Measurements from ENCODE around the gene TIMP2. TPM values are rescaled to one million over a fixed set of nuclear protein-coding genes. Genes with fewer than 3 reads are reported as not detected.

The TIMP2 gene
- total and polyA plus RNA-seq, 2 of the 4 experiments (the other 2 are of a cell fraction) = 43.9 to 416 TPM

DNA sequence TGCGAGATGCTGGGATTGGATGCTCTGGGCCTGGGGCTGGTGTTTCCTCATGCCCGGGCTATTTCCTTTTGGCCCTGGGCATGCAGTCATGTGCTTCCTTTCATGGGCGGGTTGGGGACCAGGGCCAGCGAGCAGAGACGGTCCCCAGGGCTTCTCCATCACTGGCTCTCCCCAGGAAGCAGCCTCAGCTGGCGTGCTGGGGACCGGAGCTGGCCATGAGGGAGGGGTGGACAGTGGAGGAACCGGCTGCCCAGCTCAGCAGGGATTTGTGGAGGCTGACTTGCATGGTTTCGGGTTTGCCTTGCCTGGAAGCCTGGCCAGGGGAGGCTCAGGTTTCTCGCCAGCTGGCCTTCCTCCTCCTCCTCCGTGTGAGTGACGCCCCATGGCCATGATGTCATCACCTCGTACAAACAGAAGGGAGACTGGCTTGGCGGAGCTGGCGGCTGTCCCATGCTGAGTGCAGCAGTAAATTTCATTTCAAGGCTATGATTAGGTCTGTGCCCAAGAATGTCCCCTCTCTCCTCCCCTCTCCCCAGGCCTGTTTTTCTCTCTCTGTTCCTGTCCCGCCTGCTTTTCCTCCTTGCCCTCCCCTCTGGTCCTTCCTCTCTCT lies 8.9 kb upstream of the TIMP2 start:
- 0% methylated on average over 4 of the region's 16 CpGs; no CpG with 5 or more reads in 1 of the 2 experiments for WGBS, 2 experiments (ENCODE audit: extremely low coverage in 2 of 2, insufficient read length in 1 of 2)
- peak overlapping the region; percentile 51 to 93 for H4K8ac ChIP-seq (ENCODE audit: low read depth in 2 of 2, low read length in 2 of 2)
- peak overlapping the region; percentile 100 for H2AK5ac ChIP-seq (ENCODE audit: low read depth, low read length)
- peak overlapping the region; percentile 99 for H3K4ac ChIP-seq (ENCODE audit: low read depth, low read length)
- no peaks in the 10 kb centered on the region for H3K9me3 ChIP-seq (ENCODE audit: control insufficient read depth, insufficient read depth, low read length)
- H4K20me1 ChIP-seq (ENCODE audit: insufficient read depth, low read length) = peaks cover 12% of the 10 kb centered on the region; the same call in 1 of the 2 replicates
- DNase-seq (peak; percentile 100), ATAC-seq (ENCODE audit: low read depth) (peak; percentile 66)
- peak overlapping the region; percentile 49 for H3K9ac ChIP-seq (ENCODE audit: low read depth, low read length)
- H4K5ac ChIP-seq (ENCODE audit: low read depth, low read length) = peak overlapping the region; percentile 83
- CTCF ChIA-PET = interaction anchor here (0.9 to 1.3 kb wide), 2 partner anchors 37 to 68 kb away, joined by 3 to 5 read pairs; no protein-coding TSS in a partner anchor
- peaks cover 19% of the 10 kb centered on the region for H3K9me1 ChIP-seq (ENCODE audit: insufficient read depth, low read length)
- H3K14ac ChIP-seq (replicated peaks; ENCODE audit: low read depth, low read length) = peak overlapping the region; percentile 85
- POLR2A ChIA-PET (ENCODE audit: unreplicated experiment) = interaction anchor here (0.5 to 1.0 kb wide), 2 partner anchors 11 to 32 kb away, joined by 3 to 5 read pairs; no protein-coding TSS in a partner anchor
- H2AFZ ChIP-seq (replicated peaks; ENCODE audit: low read length, poor library complexity) = peak overlapping the region; percentile 92
- peak overlapping the region; percentile 6; the same call in 1 of the 2 replicates for H3K4me3 ChIP-seq (ENCODE audit: insufficient read depth, low read depth, low read length)
- dilution Hi-C loops (cut with HindIII; ENCODE audit: low sequenced_read_pairs, unreplicated experiment) = no loop called here
- H2BK120ac ChIP-seq (ENCODE audit: low read depth, low read length) = peak overlapping the region; percentile 99
- H3K36me3 ChIP-seq (ENCODE audit: control insufficient read depth, insufficient read depth, low read length) = no peaks in the 10 kb centered on the region
- in situ Hi-C loops (cut with MboI; ENCODE audit: low sequenced_read_pairs) = no loop called here
- peaks cover 0 to 20% of the 10 kb centered on the region in 2 experiments; a peak in 2 of 4 replicates for H3K79me1 ChIP-seq (ENCODE audit: low read depth in 1 of 2, low read length in 2 of 2)
- H3K27me3 ChIP-seq (ENCODE audit: control insufficient read depth, insufficient read depth, low read length) = no peaks in the 10 kb centered on the region
- peak overlapping the region; percentile 80 for H3K56ac ChIP-seq (ENCODE audit: extremely low read depth, insufficient read depth, low read length)
- peak overlapping the region; percentile 99 for H2AK9ac ChIP-seq (replicated peaks; ENCODE audit: low read depth, low read length, poor library complexity)
- no TSS peak for BruUV-seq (replicated peaks)
- H2BK5ac ChIP-seq (ENCODE audit: low read depth, low read length, poor library complexity, severe bottlenecking) = peak overlapping the region; percentile 92
- H3K27ac ChIP-seq (ENCODE audit: insufficient read depth, low read length) = peak overlapping the region; percentile 88
- TF ChIP-seq BHLHE40 (IDR thresholded peaks at IDR 0.05; ENCODE audit: low read depth, low read length) (peak; percentile 50; the same call in 1 of the 2 replicates), MAFK (IDR thresholded peaks at IDR 0.05; ENCODE audit: low read depth, low read length) (peak; percentile 92), MAZ (IDR thresholded peaks at IDR 0.05; ENCODE audit: borderline replicate concordance, low read depth, low read length) (peak; percentile 58), POLR2A (IDR thresholded peaks at IDR 0.05; ENCODE audit: low read depth, low read length) (peak; percentile 86), NFE2L2 (IDR thresholded peaks at IDR 0.05; ENCODE audit: low read depth, low read length) (peak; percentile 20; the same call in 1 of the 2 replicates), RCOR1 (IDR thresholded peaks at IDR 0.05; ENCODE audit: insufficient replicate concordance, low read length) (no peak), FOS (IDR thresholded peaks at IDR 0.05; ENCODE audit: low read depth, low read length) (peak; percentile 49; the same call in 1 of the 2 replicates), CTCF (conservative IDR thresholded peaks at IDR 0.05; ENCODE audit: low read depth, low read length) (no peak), CEBPB (IDR thresholded peaks at IDR 0.05; ENCODE audit: low read depth, low read length) (peak; percentile 62; the same call in 1 of the 2 replicates)
- TF ChIP-seq, protein P1, sequence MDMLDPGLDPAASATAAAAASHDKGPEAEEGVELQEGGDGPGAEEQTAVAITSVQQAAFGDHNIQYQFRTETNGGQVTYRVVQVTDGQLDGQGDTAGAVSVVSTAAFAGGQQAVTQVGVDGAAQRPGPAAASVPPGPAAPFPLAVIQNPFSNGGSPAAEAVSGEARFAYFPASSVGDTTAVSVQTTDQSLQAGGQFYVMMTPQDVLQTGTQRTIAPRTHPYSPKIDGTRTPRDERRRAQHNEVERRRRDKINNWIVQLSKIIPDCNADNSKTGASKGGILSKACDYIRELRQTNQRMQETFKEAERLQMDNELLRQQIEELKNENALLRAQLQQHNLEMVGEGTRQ (IDR thresholded peaks at IDR 0.05; ENCODE audit: low read depth, low read length) = no peak; the same call in 1 of the 2 replicates
- H3K4me1 ChIP-seq (ENCODE audit: control insufficient read depth, insufficient read depth, low read length) = peaks cover 28% of the 10 kb centered on the region
- peak overlapping the region; percentile 96 for H2BK15ac ChIP-seq (ENCODE audit: low read depth, low read length)
- peak overlapping the region; percentile 90 for H2BK20ac ChIP-seq (ENCODE audit: low read depth, low read length)
- peak overlapping the region; percentile 80 for H3K18ac ChIP-seq (ENCODE audit: low read depth, low read length)
- peak overlapping the region; percentile 63 for H3K4me2 ChIP-seq (ENCODE audit: low read depth, low read length)
- H4K91ac ChIP-seq (ENCODE audit: insufficient read depth, low read depth, low read length) = peak overlapping the region; percentile 95
- intact Hi-C loops (cut with micrococcal nuclease) = loop anchor here (1.0 to 2.0 kb wide), 4 partner anchors 9 to 69 kb away; partner anchors contain the start of gene TIMP2
- H3K23ac ChIP-seq (ENCODE audit: low read depth, low read length) = peak overlapping the region; percentile 91
